ENCODE measurements around the gene S100A1.
"Not testable (repeated sequence)": the region's sequence is repeated elsewhere in the genome, so short reads cannot be mapped to it uniquely, and the experiment has no call there.

S100A1 gene

GRCh38 chr1:153631047-153632022, 3.1 kb downstream of the S100A1 start:
- DNase-seq (ENCODE audit: low read depth in 2 of 2), result no peak

GRCh38 chr1:153633161-153633753, 5.0 kb downstream of the S100A1 start:
- no peak for DNase-seq (ENCODE audit: low read depth in 2 of 2)

- peak; percentile 93 to 95 for DNase-seq (ENCODE audit: low read depth in 2 of 2)
These were observed 5.8 kb downstream of the S100A1 start, which contains the start of gene CHTOP for GRCh38 chr1:153633754-153634665. Gene CHTOP, plus strand, starts transcription at chr1:153634066. Its CDS starts 2,523 bp downstream, at chr1:153636589.

GRCh38 chr1:153635872-153636271, 7.6 kb downstream of the S100A1 start:
- no peak for DNase-seq (ENCODE audit: low read depth in 2 of 2)

GRCh38 chr1:153636312-153636711, 8.1 kb downstream of the S100A1 start:
- no peak for DNase-seq (ENCODE audit: low read depth in 2 of 2)

GRCh38 chr1:153638261-153638660, 10.0 kb downstream of the S100A1 start:
- no peak for DNase-seq (ENCODE audit: low read depth in 2 of 2)

- DNase-seq (ENCODE audit: low read depth in 2 of 2), result no peak
These were observed 11.0 kb downstream of the S100A1 start for GRCh38 chr1:153639280-153639679.

GRCh38 chr1:153640213-153640612, 12.0 kb downstream of the S100A1 start:
- not testable (repeated sequence) for DNase-seq (ENCODE audit: low read depth in 2 of 2)

- DNase-seq (ENCODE audit: low read depth in 2 of 2), result no peak
These were observed 12.6 kb downstream of the S100A1 start for GRCh38 chr1:153640861-153641260.

GRCh38 chr1:153642161-153642560, 13.9 kb downstream of the S100A1 start:
- no peak for DNase-seq (ENCODE audit: low read depth in 2 of 2)

GRCh38 chr1:153643100-153643499, 14.9 kb downstream of the S100A1 start:
- DNase-seq (ENCODE audit: low read depth in 2 of 2), result no peak

- DNase-seq (ENCODE audit: low read depth in 2 of 2), result no peak
These were observed 15.6 kb downstream of the S100A1 start for GRCh38 chr1:153643816-153644215.

GRCh38 chr1:153646672-153647345, 18.6 kb downstream of the S100A1 start:
- DNase-seq (ENCODE audit: low read depth in 2 of 2), result no peak

GRCh38 chr1:153647346-153647714, 19.1 kb downstream of the S100A1 start:
- no peak for DNase-seq (ENCODE audit: low read depth in 2 of 2)

GRCh38 chr1:153648000-153648643, 19.9 kb downstream of the S100A1 start:
- DNase-seq (ENCODE audit: low read depth in 2 of 2), result no peak

GRCh38 chr1:153649137-153649862, 21.1 kb downstream of the S100A1 start:
- DNase-seq (ENCODE audit: low read depth in 2 of 2), result no peak

- DNase-seq (ENCODE audit: low read depth in 2 of 2), result no peak
These were observed 21.6 kb downstream of the S100A1 start for GRCh38 chr1:153649863-153650235.

- no peak for DNase-seq (ENCODE audit: low read depth in 2 of 2)
These were observed 23.5 kb downstream of the S100A1 start for GRCh38 chr1:153651771-153652170.

GRCh38 chr1:153652805-153653500, 24.7 kb downstream of the S100A1 start:
- DNase-seq (ENCODE audit: low read depth in 2 of 2), result no peak

- DNase-seq (ENCODE audit: low read depth in 2 of 2), result no peak
These were observed 27.1 kb downstream of the S100A1 start for GRCh38 chr1:153655333-153655732.
